ENCODE results near the gene ATP5F1E.

GRCh38 chr20:59006167-59006863, 25.8 kb downstream of the ATP5F1E start:
- no peak for TF ChIP-seq CTCF (IDR thresholded peaks at IDR 0.05; ENCODE audit: insufficient read depth, low read depth, low read length)
- TF ChIP-seq EZH2 (IDR thresholded peaks at IDR 0.05; ENCODE audit: insufficient read depth, low read length): no peak

All from astrocyte (in vitro differentiated cells and primary cell).